ENCODE results near the gene ZNF682. TPM values are rescaled to one million over a fixed set of nuclear protein-coding genes. Genes with fewer than 3 reads are reported as not detected.

ZNF682 gene
- total and polyA plus RNA-seq, 9 of the 15 experiments (the other 6 are each of a cell fraction or from before 2014, with no cell fraction given) = 0.06 to 0.43 (median 0.25) TPM; not detected in 3

GRCh38 chr19:20038358-20039202 lies 725 bp downstream of the ZNF682 start (continued):
- TF ChIP-seq CHD7 (IDR thresholded peaks at IDR 0.05; ENCODE audit: low read depth, low read length) = no peak
- no peak for TF ChIP-seq HMG20A (CRISPR knock-in tag; conservative IDR thresholded peaks at IDR 0.05)
- no peak for TF ChIP-seq RERE (CRISPR knock-in tag; IDR thresholded peaks at IDR 0.05; ENCODE audit: borderline replicate concordance)
- no peak for TF ChIP-seq PTRF (tag; IDR thresholded peaks at IDR 0.05)

Measured in K562 (cell line).